Uterus (tissue), 2 donors: ENCODE measurements around the gene IFI16.
"Not testable (repeated sequence)": the region's sequence is repeated elsewhere in the genome, so short reads cannot be mapped to it uniquely, and the experiment has no call there.

Experiments used
- CTCF ChIP-seq, 4 experiments: fragments of 200-600 bp in 2 of 4; fragments of 450-650 bp in 2 of 4; sonication (generic) in 2 of 4; IDR thresholded peaks; one replicate each; pipeline ENCODE4 v1.5.1; 2016 to 2019; ENCODE audit warnings: antibody characterized with exemption in 4 of 4, mild to moderate bottlenecking in 2 of 4, moderate library complexity in 1 of 4
- POLR2A ChIP-seq, 2 donors: fragments of 450-650 bp; IDR thresholded peaks; one replicate each; pipeline ENCODE4 v1.6.1; 2016; ENCODE audit warnings: antibody characterized with exemption in 2 of 2, mild to moderate bottlenecking in 1 of 2, moderate library complexity in 1 of 2

DNA sequence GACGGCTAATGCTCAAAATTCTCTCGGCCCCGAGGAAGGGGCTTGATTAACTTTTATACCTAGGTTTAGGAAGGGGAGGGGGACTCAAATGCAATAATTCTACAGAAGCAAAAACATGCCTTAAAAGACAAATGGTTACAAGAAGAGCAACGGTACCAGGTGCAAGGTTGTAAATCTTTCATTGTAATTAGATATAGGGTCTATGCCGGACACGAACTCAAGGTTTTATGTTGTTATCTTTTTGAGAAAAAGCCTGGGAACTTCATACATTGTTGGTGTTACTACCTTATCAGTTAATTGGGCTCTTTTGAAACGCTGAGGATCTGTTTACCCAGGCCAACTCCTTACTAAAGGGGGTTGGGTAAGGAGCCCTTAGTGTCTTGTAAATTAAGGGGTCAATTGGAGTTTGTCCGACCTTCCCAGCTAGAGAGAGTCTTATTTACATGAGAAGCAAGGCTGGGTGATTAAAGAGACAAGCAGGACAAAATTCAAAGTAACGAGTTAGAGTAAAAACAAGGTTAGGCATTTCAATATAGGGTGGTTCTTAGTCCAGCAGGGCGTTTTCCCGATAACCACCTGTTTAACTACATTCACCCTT, 3.4 kb upstream of the IFI16 start:
- TF ChIP-seq POLR2A, CTCF (IDR thresholded peaks at IDR 0.05): not testable (repeated sequence)
